GM19099 (cell line): ENCODE results near the gene ABHD15.
A peak's percentile ranks its signal among the peaks of the same experiment; 100 is the strongest.

ENCODE experiments used
- POLR2A ChIP-seq: IDR thresholded peaks from 3 replicates; pipeline ENCODE4 v1.6.1; 2011; ENCODE audit warnings: low read depth; ENCODE audit not compliant: insufficient read length; ENCODE audit errors: extremely low read depth

ABHD15 gene

GRCh38 chr17:29589524-29590410 is 22.9 kb upstream of the ABHD15 start, which contains the start of gene GIT1:
Gene GIT1, minus strand, starts transcription at chr17:29589648. Its CDS starts 270 bp downstream, at chr17:29589378.
- peak; percentile 61 for TF ChIP-seq POLR2A

GRCh38 chr17:29588562-29589411 is 21.9 kb upstream of the ABHD15 start:
- TF ChIP-seq POLR2A, result no peak

- no peak for TF ChIP-seq POLR2A
Measured at GRCh38 chr17:29588017-29588561, 21.3 kb upstream of the ABHD15 start.

GRCh38 chr17:29587591-29587990 is 20.8 kb upstream of the ABHD15 start:
- no peak for TF ChIP-seq POLR2A

- no peak for TF ChIP-seq POLR2A
Measured at GRCh38 chr17:29586676-29587469, 20.0 kb upstream of the ABHD15 start.

GRCh38 chr17:29585080-29585751 is 18.4 kb upstream of the ABHD15 start:
- TF ChIP-seq POLR2A, result no peak

- TF ChIP-seq POLR2A, result no peak
Measured at GRCh38 chr17:29584452-29585079, 17.7 kb upstream of the ABHD15 start.

- TF ChIP-seq POLR2A, result no peak
Measured at GRCh38 chr17:29583324-29584248, 16.7 kb upstream of the ABHD15 start.

GRCh38 chr17:29582772-29583171 is 15.9 kb upstream of the ABHD15 start:
- TF ChIP-seq POLR2A, result no peak

GRCh38 chr17:29582254-29582765 is 15.5 kb upstream of the ABHD15 start:
- TF ChIP-seq POLR2A, result no peak

GRCh38 chr17:29581583-29582253 is 14.9 kb upstream of the ABHD15 start:
- no peak for TF ChIP-seq POLR2A
